SU-DHL-6 (cell line): ENCODE measurements around the gene RGS16.
A peak's percentile ranks its signal among the peaks of the same experiment; 100 is the strongest.

Experiments
- H2AFZ ChIP-seq: fragments of 200-600 bp; sonication (generic); 2 replicates; pipeline ENCODE4 v1.6.1; 2014; ENCODE audit warnings: low read depth, mild to moderate bottlenecking, moderate library complexity, mixed read lengths, antibody characterized with exemption, low read length; ENCODE audit not compliant: severe bottlenecking
- H3F3A ChIP-seq: fragments of 200-600 bp; shearing (Covaris generic); 2 replicates; pipeline ENCODE4 v1.6.0; 2016; ENCODE audit warnings: antibody characterized with exemption, mild to moderate bottlenecking; ENCODE audit not compliant: insufficient read depth
- H3K27ac ChIP-seq: fragments of 200-600 bp; sonication (generic); 2 replicates; pipeline ENCODE4 v1.5.1; 2016; ENCODE audit warnings: low read depth, mild to moderate bottlenecking, low read length, moderate library complexity, mixed read lengths
- H3K27me3 ChIP-seq: fragments of 200-600 bp; sonication (generic), shearing (Covaris generic); 2 replicates; pipeline ENCODE4 v1.6.0; 2014; ENCODE audit warnings: mild to moderate bottlenecking, low read length
- H3K36me3 ChIP-seq: fragments of 200-600 bp; sonication (generic); 2 replicates; pipeline ENCODE4 v1.6.1; 2014; ENCODE audit warnings: mild to moderate bottlenecking, low read length, mixed read lengths
- H3K4me2 ChIP-seq: fragments of 300-600, 200-600 bp; shearing (Covaris generic), sonication (generic); 2 replicates; pipeline ENCODE4 v1.6.0; 2014; ENCODE audit warnings: low read length, low read depth, mild to moderate bottlenecking; ENCODE audit not compliant: poor library complexity, severe bottlenecking
- H3K4me3 ChIP-seq: fragments of 200-600 bp; sonication (generic); 2 replicates; pipeline ENCODE4 v1.5.1; 2014; ENCODE audit warnings: antibody characterized with exemption, low read length, mild to moderate bottlenecking, mixed read lengths; ENCODE audit not compliant: insufficient read depth, poor library complexity, severe bottlenecking
- H3K79me2 ChIP-seq: fragments of 200-600 bp; sonication (generic); 2 replicates; pipeline ENCODE4 v1.6.1; 2014; ENCODE audit warnings: mild to moderate bottlenecking, low read length, moderate library complexity; ENCODE audit not compliant: insufficient read depth
- H3K9ac ChIP-seq: fragments of 200-600 bp; sonication (generic); 2 replicates; pipeline ENCODE4 v1.7.0; 2014; ENCODE audit warnings: mild to moderate bottlenecking, low read length
- H3K9me2 ChIP-seq: fragments of 200-600 bp; sonication (generic); replicated peaks from 2 replicates; pipeline ENCODE4 v1.6.1; 2014; ENCODE audit warnings: low read length; ENCODE audit not compliant: insufficient read depth
- H3K9me3 ChIP-seq: fragments of 200-600 bp; sonication (generic); 2 replicates; pipeline ENCODE4 v1.6.1; 2014; ENCODE audit warnings: low read length, mixed read lengths; ENCODE audit not compliant: insufficient read depth
- H4K20me1 ChIP-seq: fragments of 200-600 bp; sonication (generic); 2 replicates; pipeline ENCODE4 v1.6.1; 2014; ENCODE audit warnings: low read depth, mild to moderate bottlenecking, antibody characterized with exemption, low read length, moderate library complexity, mixed read lengths
- EZH2phosphoT487 ChIP-seq: fragments of 200-600 bp; sonication (generic), shearing (Covaris generic); conservative IDR thresholded peaks from 2 replicates; pipeline ENCODE4 v1.6.1; 2018; ENCODE audit warnings: mild to moderate bottlenecking, antibody characterized with exemption, low read length, moderate library complexity, mixed read lengths
- TF ChIP-seq, protein P1 (sequence below): fragments of 200-600 bp; sonication (generic); IDR thresholded peaks from one replicate; pipeline ENCODE4 v1.5.1; 2017; ENCODE audit warnings: antibody characterized with exemption, mild to moderate bottlenecking, low read length, moderate library complexity; ENCODE audit not compliant: insufficient read depth, poor library complexity, severe bottlenecking

The RGS16 gene

GRCh38 chr1:182569939-182570610 is 34.1 kb downstream of the RGS16 start:
- peak overlapping the region; percentile 97 for H3K27ac ChIP-seq
- no peaks in the 10 kb centered on the region for H3K79me2 ChIP-seq
- H3K9me2 ChIP-seq: no peaks in the 10 kb centered on the region
- TF ChIP-seq, protein P1, sequence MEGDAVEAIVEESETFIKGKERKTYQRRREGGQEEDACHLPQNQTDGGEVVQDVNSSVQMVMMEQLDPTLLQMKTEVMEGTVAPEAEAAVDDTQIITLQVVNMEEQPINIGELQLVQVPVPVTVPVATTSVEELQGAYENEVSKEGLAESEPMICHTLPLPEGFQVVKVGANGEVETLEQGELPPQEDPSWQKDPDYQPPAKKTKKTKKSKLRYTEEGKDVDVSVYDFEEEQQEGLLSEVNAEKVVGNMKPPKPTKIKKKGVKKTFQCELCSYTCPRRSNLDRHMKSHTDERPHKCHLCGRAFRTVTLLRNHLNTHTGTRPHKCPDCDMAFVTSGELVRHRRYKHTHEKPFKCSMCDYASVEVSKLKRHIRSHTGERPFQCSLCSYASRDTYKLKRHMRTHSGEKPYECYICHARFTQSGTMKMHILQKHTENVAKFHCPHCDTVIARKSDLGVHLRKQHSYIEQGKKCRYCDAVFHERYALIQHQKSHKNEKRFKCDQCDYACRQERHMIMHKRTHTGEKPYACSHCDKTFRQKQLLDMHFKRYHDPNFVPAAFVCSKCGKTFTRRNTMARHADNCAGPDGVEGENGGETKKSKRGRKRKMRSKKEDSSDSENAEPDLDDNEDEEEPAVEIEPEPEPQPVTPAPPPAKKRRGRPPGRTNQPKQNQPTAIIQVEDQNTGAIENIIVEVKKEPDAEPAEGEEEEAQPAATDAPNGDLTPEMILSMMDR: no peak
- no peak for TF ChIP-seq EZH2phosphoT487
- H4K20me1 ChIP-seq: no peaks in the 10 kb centered on the region
- no peaks in the 10 kb centered on the region for H3K27me3 ChIP-seq
- H3K9ac ChIP-seq: peak overlapping the region; percentile 36
- peaks cover 38% of the 10 kb centered on the region for H3F3A ChIP-seq
- peak overlapping the region; percentile 95 for H2AFZ ChIP-seq
- H3K4me2 ChIP-seq: peak overlapping the region; percentile 69
- peak overlapping the region; percentile 24 for H3K4me3 ChIP-seq
- H3K36me3 ChIP-seq: peaks cover 12% of the 10 kb centered on the region
- H3K9me3 ChIP-seq: no peaks in the 10 kb centered on the region; the same call in 1 of the 2 replicates

GRCh38 chr1:182568647-182569284 is 35.4 kb downstream of the RGS16 start:
- Histone ChIP-seq H2AFZ (peak overlapping the region; percentile 95), H3K9me3 (no peaks in the 10 kb centered on the region; the same call in 1 of the 2 replicates), H3K9me2 (no peaks in the 10 kb centered on the region), H3K4me2 (peak overlapping the region; percentile 69), H3F3A (peaks cover 38% of the 10 kb centered on the region), H3K4me3 (peak overlapping the region; percentile 24), H3K9ac (peak overlapping the region; percentile 36), H3K79me2 (no peaks in the 10 kb centered on the region), H3K27me3 (no peaks in the 10 kb centered on the region), H4K20me1 (no peaks in the 10 kb centered on the region), H3K36me3 (peaks cover 12% of the 10 kb centered on the region), H3K27ac (peak overlapping the region; percentile 97)
- TF ChIP-seq, protein P1: no peak
- no peak for TF ChIP-seq EZH2phosphoT487

DNA sequence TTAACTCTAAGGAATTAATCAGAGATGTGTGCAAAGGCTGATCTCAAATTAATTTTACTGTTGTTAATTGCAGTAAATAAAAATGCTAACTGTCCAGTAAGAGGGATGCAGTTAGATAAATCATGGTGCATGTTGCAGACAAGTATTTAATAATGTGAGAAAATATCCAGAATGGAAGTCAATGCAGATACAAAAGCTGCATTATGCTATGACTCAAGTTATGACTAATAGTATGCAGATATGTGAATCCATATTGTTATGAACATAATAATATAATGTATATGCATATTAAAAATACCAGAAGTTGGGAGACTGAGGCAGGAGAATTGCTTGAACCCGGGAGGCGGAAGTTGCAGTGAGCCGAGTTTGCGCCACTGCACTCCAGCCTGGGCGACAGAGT is 36.6 kb downstream of the RGS16 start:
- no peaks in the 10 kb centered on the region for H3K9me2 ChIP-seq
- H3K4me3 ChIP-seq: peak overlapping the region; percentile 7
- peak overlapping the region; percentile 75 for H2AFZ ChIP-seq
- H3K4me2 ChIP-seq: peak overlapping the region; percentile 69
- peaks cover 12% of the 10 kb centered on the region for H3K36me3 ChIP-seq
- peak overlapping the region; percentile 97 for H3K27ac ChIP-seq
- no peaks in the 10 kb centered on the region for H4K20me1 ChIP-seq
- no peak overlapping the region for H3K9ac ChIP-seq
- TF ChIP-seq, protein P1: no peak
- no peak for TF ChIP-seq EZH2phosphoT487
- peaks cover 30% of the 10 kb centered on the region for H3F3A ChIP-seq
- no peaks in the 10 kb centered on the region for H3K27me3 ChIP-seq
- H3K9me3 ChIP-seq: no peaks in the 10 kb centered on the region; the same call in 1 of the 2 replicates
- H3K79me2 ChIP-seq: no peaks in the 10 kb centered on the region
